Muscle of back (tissue), 11 donors: Measurements from ENCODE around the gene PTGES3. TPM values are rescaled to one million over a fixed set of nuclear protein-coding genes. Genes with fewer than 3 reads are reported as not detected.
"Not testable (repeated sequence)": the region's sequence is repeated elsewhere in the genome, so short reads cannot be mapped to it uniquely, and the experiment has no call there.

ENCODE experiments used
- DNase-seq, 3 donors: peaks; one replicate each; pipeline versions ENCODE4 v3.0.0 to v3.0.0-alpha.2; 2013
- polyA plus RNA-seq, 10 donors: library from polyadenylated mRNA; unstranded; fragments of 120-200 nt; gene quantifications; one replicate each; pipeline ENCODE4 v1.2.1, GENCODE V29; 2013; ENCODE audit not compliant: insufficient read length in 10 of 10

The PTGES3 gene
- polyA plus RNA-seq, 10 donors = 180 to 247 (median 202) TPM

GRCh38 chr12:56658921-56659320 lies 29.2 kb downstream of the PTGES3 start:
- no peak for DNase-seq

- DNase-seq = no peak
Observed at GRCh38 chr12:56657416-56658379, 30.4 kb downstream of the PTGES3 start.

GRCh38 chr12:56653781-56654180 lies 34.3 kb downstream of the PTGES3 start:
- not testable (repeated sequence) for DNase-seq

GRCh38 chr12:56648023-56648422 lies 40.1 kb downstream of the PTGES3 start:
- not testable (repeated sequence) for DNase-seq

- DNase-seq = peak; percentile 99 to 100 (median 100)
Observed at GRCh38 chr12:56645717-56646446, 42.2 kb downstream of the PTGES3 start, which contains the start of gene ATP5F1B. Gene ATP5F1B, minus strand, starts transcription at chr12:56645984. Its CDS starts 21 bp downstream, at chr12:56645963.

GRCh38 chr12:56645201-56645716 lies 42.8 kb downstream of the PTGES3 start:
- peak in 2 of 3 donors; percentile 24 to 48 for DNase-seq

GRCh38 chr12:56644654-56645053 lies 43.4 kb downstream of the PTGES3 start:
- DNase-seq = peak in 1 of 3 donors; percentile 17

- DNase-seq = no peak
Observed at GRCh38 chr12:56641219-56641618, 46.9 kb downstream of the PTGES3 start.

- no peak for DNase-seq
Observed at GRCh38 chr12:56637621-56638020, 50.5 kb downstream of the PTGES3 start.

GRCh38 chr12:56636675-56637540 lies 51.2 kb downstream of the PTGES3 start:
- peak; percentile 100 for DNase-seq

GRCh38 chr12:56635806-56636674 lies 52.0 kb downstream of the PTGES3 start:
- peak; percentile 89 to 96 (median 91) for DNase-seq

- DNase-seq = peak; percentile 54 to 80 (median 74)
Observed at GRCh38 chr12:56634837-56635791, 53.0 kb downstream of the PTGES3 start.

- DNase-seq = peak in 1 of 3 donors; percentile 59
Observed at GRCh38 chr12:56634242-56634836, 53.7 kb downstream of the PTGES3 start.

GRCh38 chr12:56633468-56634241 lies 54.4 kb downstream of the PTGES3 start:
- peak in 1 of 3 donors; percentile 9 for DNase-seq

GRCh38 chr12:56632701-56633467 lies 55.2 kb downstream of the PTGES3 start:
- DNase-seq = peak in 1 of 3 donors; percentile 31

- DNase-seq = peak in 2 of 3 donors; percentile 41 to 61
Observed at GRCh38 chr12:56631790-56632700, 56.0 kb downstream of the PTGES3 start.
